ENCODE data around the gene SEL1L. TPM values are rescaled to one million over a fixed set of nuclear protein-coding genes. Genes with fewer than 3 reads are reported as not detected.

SEL1L gene
- total and polyA plus RNA-seq, 3 donors from 2014 or later: 30.2 to 40.7 (median 40.0) TPM

GRCh38 chr14:81446279-81447007 is 87.2 kb downstream of the SEL1L start:
- TF ChIP-seq CTCF (IDR thresholded peaks at IDR 0.05) (no peak), POLR2A (IDR thresholded peaks at IDR 0.05) (no peak)
- Histone ChIP-seq H3K36me3 (ENCODE audit: low read depth, missing control alignments) (no peaks in the 10 kb centered on the region), H3K4me3 (no peak overlapping the region), H3K9me3 (no peaks in the 10 kb centered on the region), H3K27ac (no peak overlapping the region), H3K27me3 (no peaks in the 10 kb centered on the region), H3K4me1 (peaks cover 20% of the 10 kb centered on the region)
- intact Hi-C loops (cut with DNase I; ENCODE audit: low total_unique reads): no loop called here
- WGBS, 2 donors: 80 to 82% methylated on average over 9 of the region's 9 CpGs
- no peak for DNase-seq

- WGBS, 2 donors: 86 to 92% methylated on average over 5 of the region's 5 CpGs
- H3K4me1 ChIP-seq: peaks cover 2% of the 10 kb centered on the region
- no peaks in the 10 kb centered on the region for H3K9me3 ChIP-seq
- TF ChIP-seq CTCF (IDR thresholded peaks at IDR 0.05) (no peak), POLR2A (IDR thresholded peaks at IDR 0.05) (no peak)
- H3K27me3 ChIP-seq: no peaks in the 10 kb centered on the region
- no peak for DNase-seq
- H3K36me3 ChIP-seq (ENCODE audit: low read depth, missing control alignments): no peaks in the 10 kb centered on the region
- no peak overlapping the region for H3K27ac ChIP-seq
- no peak overlapping the region for H3K4me3 ChIP-seq
- intact Hi-C loops (cut with DNase I; ENCODE audit: low total_unique reads): no loop called here
Measured at GRCh38 chr14:81441626-81442134, 92.0 kb downstream of the SEL1L start.

- no peaks in the 10 kb centered on the region for H3K27me3 ChIP-seq
- no peak for DNase-seq
- 85 to 87% methylated on average over 3 of the region's 3 CpGs for WGBS, 2 donors
- H3K27ac ChIP-seq: no peak overlapping the region
- H3K36me3 ChIP-seq (ENCODE audit: low read depth, missing control alignments): no peaks in the 10 kb centered on the region
- H3K4me1 ChIP-seq: peaks cover 9% of the 10 kb centered on the region
- H3K9me3 ChIP-seq: no peaks in the 10 kb centered on the region
- intact Hi-C loops (cut with DNase I; ENCODE audit: low total_unique reads): no loop called here
- H3K4me3 ChIP-seq: no peak overlapping the region
- no peak for TF ChIP-seq CTCF (IDR thresholded peaks at IDR 0.05)
- TF ChIP-seq POLR2A (IDR thresholded peaks at IDR 0.05): no peak
Measured at GRCh38 chr14:81440041-81440440, 93.6 kb downstream of the SEL1L start.

GRCh38 chr14:81437244-81437643 is 96.4 kb downstream of the SEL1L start:
- Histone ChIP-seq H3K36me3 (ENCODE audit: low read depth, missing control alignments) (no peaks in the 10 kb centered on the region), H3K27ac (no peak overlapping the region), H3K4me1 (peaks cover 16% of the 10 kb centered on the region), H3K27me3 (no peaks in the 10 kb centered on the region), H3K4me3 (no peak overlapping the region), H3K9me3 (no peaks in the 10 kb centered on the region)
- TF ChIP-seq POLR2A (IDR thresholded peaks at IDR 0.05): no peak
- TF ChIP-seq CTCF (IDR thresholded peaks at IDR 0.05): no peak
- DNase-seq: no peak
- intact Hi-C loops (cut with DNase I; ENCODE audit: low total_unique reads): no loop called here
- WGBS, 2 donors: 20 to 47% methylated on average over 4 of the region's 4 CpGs
